Stomach (tissue), 4 donors: ENCODE results near the gene HSPG2.

Source experiments
- EP300 ChIP-seq: sonication (generic); formaldehyde crosslinking; IDR thresholded peaks from one replicate; pipeline ENCODE4 v1.6.1; 2017; ENCODE audit warnings: antibody characterized with exemption
- POLR2A ChIP-seq, 4 donors: fragments of 450-650 bp; IDR thresholded peaks; one replicate each; pipeline ENCODE4 v1.6.1; 2016; ENCODE audit warnings: antibody characterized with exemption in 4 of 4, control low read depth in 2 of 4, mild to moderate bottlenecking in 1 of 4, moderate library complexity in 1 of 4
- POLR2AphosphoS5 ChIP-seq, 3 donors: sonication (generic); formaldehyde crosslinking; IDR thresholded peaks; one replicate each; pipeline ENCODE4 v1.6.1; 2016; ENCODE audit warnings: antibody characterized with exemption in 3 of 3
- TF ChIP-seq, protein P1 (sequence below), 7 experiments: fragments of 450-650 bp in 4 of 7; fragments of 200-600 bp in 3 of 7; sonication (generic) in 3 of 7; IDR thresholded peaks; one replicate each; pipeline ENCODE4 v1.5.1; 2016 to 2019; ENCODE audit warnings: antibody characterized with exemption in 7 of 7, control low read depth in 2 of 7, mild to moderate bottlenecking in 1 of 7

DNA sequence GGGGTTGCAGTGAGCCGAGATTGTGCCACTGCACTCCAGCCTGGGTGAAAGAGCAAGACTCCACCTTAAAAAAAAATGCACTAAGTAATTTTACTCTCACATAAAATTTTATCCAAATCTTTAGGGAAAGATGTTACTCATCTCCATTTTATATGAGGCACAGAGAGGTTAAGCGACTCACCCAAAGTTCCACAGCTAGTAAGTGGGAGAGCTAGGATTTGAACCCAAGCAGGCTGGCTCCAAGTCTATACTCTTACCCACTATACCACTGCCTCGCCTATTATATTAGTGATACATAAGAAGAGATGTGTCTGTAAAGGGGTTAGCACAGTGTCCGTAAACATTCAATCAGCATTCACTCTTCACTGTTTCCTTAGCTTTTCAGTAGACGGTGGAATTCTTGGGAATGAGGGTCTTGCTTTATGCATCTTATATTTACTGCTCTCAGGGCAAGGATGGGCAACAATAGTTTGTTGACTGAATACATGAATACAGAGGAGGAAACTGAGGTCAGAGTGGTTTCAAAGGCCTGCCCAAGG, 109.9 kb downstream of the HSPG2 start:
- TF ChIP-seq, protein P1, sequence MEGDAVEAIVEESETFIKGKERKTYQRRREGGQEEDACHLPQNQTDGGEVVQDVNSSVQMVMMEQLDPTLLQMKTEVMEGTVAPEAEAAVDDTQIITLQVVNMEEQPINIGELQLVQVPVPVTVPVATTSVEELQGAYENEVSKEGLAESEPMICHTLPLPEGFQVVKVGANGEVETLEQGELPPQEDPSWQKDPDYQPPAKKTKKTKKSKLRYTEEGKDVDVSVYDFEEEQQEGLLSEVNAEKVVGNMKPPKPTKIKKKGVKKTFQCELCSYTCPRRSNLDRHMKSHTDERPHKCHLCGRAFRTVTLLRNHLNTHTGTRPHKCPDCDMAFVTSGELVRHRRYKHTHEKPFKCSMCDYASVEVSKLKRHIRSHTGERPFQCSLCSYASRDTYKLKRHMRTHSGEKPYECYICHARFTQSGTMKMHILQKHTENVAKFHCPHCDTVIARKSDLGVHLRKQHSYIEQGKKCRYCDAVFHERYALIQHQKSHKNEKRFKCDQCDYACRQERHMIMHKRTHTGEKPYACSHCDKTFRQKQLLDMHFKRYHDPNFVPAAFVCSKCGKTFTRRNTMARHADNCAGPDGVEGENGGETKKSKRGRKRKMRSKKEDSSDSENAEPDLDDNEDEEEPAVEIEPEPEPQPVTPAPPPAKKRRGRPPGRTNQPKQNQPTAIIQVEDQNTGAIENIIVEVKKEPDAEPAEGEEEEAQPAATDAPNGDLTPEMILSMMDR (IDR thresholded peaks at IDR 0.05) = no peak
- no peak for TF ChIP-seq POLR2AphosphoS5 (IDR thresholded peaks at IDR 0.05)
- no peak for TF ChIP-seq EP300
- no peak for TF ChIP-seq POLR2A (IDR thresholded peaks at IDR 0.05)
